NOMO-1 (cell line): ENCODE measurements around the gene IFNL4.

Experiments used
- DNase-seq, 2 experiments: peaks; one replicate each; lab custom pipeline; 2025; ENCODE audit not compliant: unreplicated experiment in 2 of 2; lab: John Stamatoyannopoulos, UW

Gene IFNL4

GRCh38 chr19:39197808-39198207, 50.8 kb downstream of the IFNL4 start:
- DNase-seq: no peak

GRCh38 chr19:39196860-39197562, 51.6 kb downstream of the IFNL4 start, which contains the start of gene NCCRP1:
NCCRP1 (plus strand) TSS chr19:39196964; CDS start chr19:39196983, 19 bp downstream.
- no peak for DNase-seq

- DNase-seq: no peak
Measured at GRCh38 chr19:39196320-39196719, 52.3 kb downstream of the IFNL4 start.
